GM23338 (cell line): Measurements from ENCODE around the gene TNNT2. TPM values are rescaled to one million over a fixed set of nuclear protein-coding genes. Genes with fewer than 3 reads are reported as not detected.

Source experiments
- ATAC-seq: fragments of 200-7000 bp; cut with Tn5 transposase; 3 replicates; pipeline ENCODE4 v1.9.1; 2020
- DNase-seq: peaks from one replicate; pipeline ENCODE4 v3.0.0-alpha.2; 2015; ENCODE audit warnings: low spot score
- H2AFZ ChIP-seq: fragments of 200-600 bp; sonication (generic); 2 replicates; pipeline ENCODE4 v1.8.0; 2016; ENCODE audit warnings: antibody characterized with exemption, mild to moderate bottlenecking, moderate library complexity
- H3F3A ChIP-seq: fragments of 200-600 bp; sonication (generic); replicated peaks from 2 replicates; pipeline ENCODE4 v1.8.0; 2017; ENCODE audit warnings: antibody characterized with exemption, mixed run types, low read depth
- H3K27ac ChIP-seq: fragments of 200-600 bp; sonication (generic); 2 replicates; pipeline ENCODE4 v1.6.1; 2016; ENCODE audit warnings: low read depth
- H3K27me3 ChIP-seq: fragments of 200-600 bp; sonication (generic); 2 replicates; pipeline ENCODE4 v1.8.0; 2016; ENCODE audit warnings: mild to moderate bottlenecking, mixed run types, moderate library complexity; ENCODE audit not compliant: insufficient read depth
- H3K36me3 ChIP-seq: fragments of 200-600 bp; sonication (generic); 2 replicates; pipeline ENCODE4 v1.8.0; 2016; ENCODE audit warnings: mild to moderate bottlenecking; ENCODE audit not compliant: insufficient read depth
- H3K4me1 ChIP-seq: fragments of 200-600 bp; sonication (generic); 2 replicates; pipeline ENCODE4 v1.8.0; 2016; ENCODE audit warnings: mild to moderate bottlenecking, moderate library complexity; ENCODE audit not compliant: insufficient read depth
- H3K4me2 ChIP-seq: fragments of 200-600 bp; sonication (generic); 2 replicates; pipeline ENCODE4 v1.7.1; 2017; ENCODE audit warnings: mixed run types
- H3K4me3 ChIP-seq: fragments of 200-600 bp; sonication (generic); 2 replicates; pipeline ENCODE4 v1.6.1; 2016; ENCODE audit warnings: mixed run types
- H3K79me2 ChIP-seq: fragments of 200-600 bp; sonication (generic); replicated peaks from 2 replicates; pipeline ENCODE4 v1.8.0; 2017; ENCODE audit warnings: mild to moderate bottlenecking; ENCODE audit not compliant: insufficient read depth
- H3K9me2 ChIP-seq: fragments of 200-600 bp; sonication (generic); 2 replicates; pipeline ENCODE4 v1.8.0; 2017; ENCODE audit not compliant: insufficient read depth
- H4K20me1 ChIP-seq: fragments of 200-600 bp; sonication (generic); replicated peaks from 2 replicates; pipeline ENCODE4 v1.8.0; 2017; ENCODE audit warnings: mild to moderate bottlenecking; ENCODE audit not compliant: insufficient read depth
- H3K27ac Mint-ChIP-seq: 2 replicates; pipeline ENCODE4 v1.8.0; 2020; ENCODE audit warnings: inconsistent platforms, mild to moderate bottlenecking, moderate library complexity, mixed read lengths
- H3K27me3 Mint-ChIP-seq: 3 replicates; pipeline ENCODE4 v1.8.0; 2022; ENCODE audit warnings: low read depth, mild to moderate bottlenecking, moderate library complexity, mixed read lengths, inconsistent platforms; ENCODE audit not compliant: insufficient read depth, poor library complexity
- H3K36me3 Mint-ChIP-seq: 3 replicates; pipeline ENCODE4 v1.8.0; 2021; ENCODE audit warnings: low read depth, mild to moderate bottlenecking, inconsistent platforms, moderate library complexity, mixed read lengths
- H3K4me1 Mint-ChIP-seq: 3 replicates; pipeline ENCODE4 v1.8.0; 2020; ENCODE audit warnings: mild to moderate bottlenecking, inconsistent platforms, mixed read lengths
- H3K4me3 Mint-ChIP-seq: 3 replicates; pipeline ENCODE4 v1.8.0; 2021; ENCODE audit warnings: moderate library complexity, mild to moderate bottlenecking, inconsistent platforms, mixed read lengths
- H3K9me3 Mint-ChIP-seq: 3 replicates; pipeline ENCODE4 v1.8.0; 2020; ENCODE audit warnings: moderate library complexity, mild to moderate bottlenecking, inconsistent platforms, mixed read lengths
- CREB1 ChIP-seq: fragments of 250-450 bp; sonication (Bioruptor Pico); IDR thresholded peaks from 2 replicates; pipeline ENCODE4 v1.5.0; 2020; ENCODE audit warnings: low read depth, mild to moderate bottlenecking, moderate library complexity
- CTCF ChIP-seq, 2 experiments: fragments of 200-600 bp in 1 of 2; sonication (generic) in 1 of 2; conservative IDR thresholded peaks; 2 replicates each; pipeline versions ENCODE4 v1.5.1 to v1.6.1; 2016 to 2017; ENCODE audit warnings: antibody characterized with exemption in 2 of 2, low read depth in 2 of 2, mild to moderate bottlenecking in 2 of 2, moderate library complexity in 1 of 2
- ETS1 ChIP-seq: IDR thresholded peaks from 2 replicates; pipeline ENCODE4 v1.6.1; 2016; ENCODE audit warnings: antibody characterized with exemption
- EZH2 ChIP-seq: fragments of 200-600 bp; sonication (generic); IDR thresholded peaks from one replicate; pipeline ENCODE4 v1.8.0; 2017; ENCODE audit warnings: antibody characterized with exemption, mild to moderate bottlenecking, low read depth; ENCODE audit not compliant: unreplicated experiment
- EZH2phosphoT487 ChIP-seq: fragments of 200-600 bp; sonication (generic); IDR thresholded peaks from one replicate; pipeline ENCODE4 v1.8.1; 2018; ENCODE audit warnings: antibody characterized with exemption; ENCODE audit not compliant: unreplicated experiment
- JUNB ChIP-seq: IDR thresholded peaks from one replicate; pipeline ENCODE4 v1.6.1; 2016; ENCODE audit warnings: antibody characterized with exemption; ENCODE audit not compliant: unreplicated experiment
- NANOG ChIP-seq: IDR thresholded peaks from 2 replicates; pipeline ENCODE4 v1.6.1; 2016; ENCODE audit warnings: antibody characterized with exemption, borderline replicate concordance
- POLR2AphosphoS5 ChIP-seq: IDR thresholded peaks from 2 replicates; pipeline ENCODE4 v1.6.1; 2016; ENCODE audit warnings: antibody characterized with exemption, low read depth
- REST ChIP-seq: IDR thresholded peaks from one replicate; pipeline ENCODE4 v1.6.1; 2018; ENCODE audit warnings: antibody characterized with exemption; ENCODE audit not compliant: unreplicated experiment
- STAT1 ChIP-seq: IDR thresholded peaks from one replicate; pipeline ENCODE4 v1.6.1; 2016; ENCODE audit warnings: antibody characterized with exemption; ENCODE audit not compliant: unreplicated experiment
- ZNF114 ChIP-seq: fragments of 250-450 bp; sonication (Bioruptor Pico); IDR thresholded peaks from 2 replicates; pipeline ENCODE4 v1.5.0; 2020; ENCODE audit warnings: mild to moderate bottlenecking, moderate library complexity
- ZNF331 ChIP-seq: fragments of 250-450 bp; sonication (Bioruptor Pico); IDR thresholded peaks from 2 replicates; pipeline ENCODE4 v1.5.0; 2020; ENCODE audit warnings: low read depth, mild to moderate bottlenecking, moderate library complexity
- ZNF462 ChIP-seq: fragments of 250-450 bp; sonication (Bioruptor Pico); IDR thresholded peaks from 2 replicates; pipeline ENCODE4 v1.5.0; 2020; ENCODE audit warnings: mild to moderate bottlenecking, moderate library complexity
- polyA plus RNA-seq: library from polyadenylated mRNA; unstranded; fragments of >200 nt; fragmentation: Nextera tagmentation; extraction: Ambion mirVana; gene quantifications from 2 replicates; pipeline ENCODE4 v1.2.1, GENCODE V29; 2016
- total RNA-seq: library from RNA; depleted of rRNA; stranded (reverse); fragments of >200 nt; shearing (Covaris generic); gene quantifications from 2 replicates; pipeline ENCODE4 v1.2.3, GENCODE V29; 2014

Gene TNNT2
- total and polyA plus RNA-seq, 2 experiments from 2014 or later, result 7.5 to 19.1 TPM

GRCh38 chr1:201344206-201345080 is 33.0 kb downstream of the TNNT2 start:
- Histone ChIP-seq H3K27ac (no peak overlapping the region), H3K27me3 (no peaks in the 10 kb centered on the region), H2AFZ (no peak overlapping the region), H3F3A (peaks cover 4% of the 10 kb centered on the region; the same call in 1 of the 2 replicates), H3K4me1 (peaks cover 19% of the 10 kb centered on the region), H3K79me2 (no peaks in the 10 kb centered on the region), H3K36me3 (no peaks in the 10 kb centered on the region; the same call in 1 of the 2 replicates), H3K9me2 (peaks cover 6% of the 10 kb centered on the region; the same call in 1 of the 2 replicates), H4K20me1 (no peaks in the 10 kb centered on the region), H3K4me3 (no peak overlapping the region), H3K4me2 (no peak overlapping the region)
- no peak for TF ChIP-seq JUNB
- no peak for TF ChIP-seq EZH2
- no peak for TF ChIP-seq ZNF114
- TF ChIP-seq POLR2AphosphoS5, result no peak
- TF ChIP-seq CTCF (conservative IDR thresholded peaks at IDR 0.05; ENCODE audit: low read depth in 2 of 2), result no peak
- TF ChIP-seq CREB1 (CRISPR knock-in tag), result no peak
- no peak for TF ChIP-seq ZNF462 (CRISPR knock-in tag)
- TF ChIP-seq REST, result no peak
- TF ChIP-seq NANOG, result no peak
- no peak for TF ChIP-seq ETS1
- no peak for TF ChIP-seq STAT1
- TF ChIP-seq ZNF331 (CRISPR knock-in tag), result no peak
- TF ChIP-seq EZH2phosphoT487, result no peak
- ATAC-seq (no peak), DNase-seq (no peak)
- H3K27ac Mint-ChIP-seq, result no peak overlapping the region
- no peaks in the 10 kb centered on the region for H3K36me3 Mint-ChIP-seq
- no peak overlapping the region for H3K4me3 Mint-ChIP-seq
- H3K9me3 Mint-ChIP-seq, result peaks cover 7% of the 10 kb centered on the region; the same call in 2 of the 3 replicates
- peaks cover 9% of the 10 kb centered on the region for H3K27me3 Mint-ChIP-seq
- peaks cover 32% of the 10 kb centered on the region for H3K4me1 Mint-ChIP-seq
